Activated CD8-positive, alpha-beta T cell treated with anti-CD3 and anti-CD28 coated beads, Interleukin-2, amount 10 ng/mL, durations not matched to agents 7 days and 5 days (primary cell): Measurements from ENCODE around the gene DNAJC7. TPM values are rescaled to one million over a fixed set of nuclear protein-coding genes. Genes with fewer than 3 reads are reported as not detected.

Source experiments
- ATAC-seq: fragments of 150-1000 bp; cut with Tn5 transposase; one replicate; pipeline ENCODE4 v1.10.0; 2021; ENCODE audit warnings: moderate library complexity
- CTCF ChIA-PET: fragments of 350-600 bp; sonication (Branson Sonifier 250); formaldehyde crosslinking; loops from one replicate; lab custom pipeline; 2021; ENCODE audit warnings: antibody characterized with exemption; lab: Charles Lee
- POLR2A ChIA-PET: fragments of 350-600 bp; sonication (Branson Sonifier 250); formaldehyde crosslinking; loops from one replicate; lab custom pipeline; 2021; ENCODE audit warnings: antibody characterized with exemption; lab: Charles Lee
- DNase-seq: peaks from one replicate; pipeline ENCODE4 v3.0.0-alpha.2; 2020
- H3K27ac Mint-ChIP-seq: one replicate; pipeline ENCODE4 v1.8.0; 2021; ENCODE audit warnings: mild to moderate bottlenecking, mixed read lengths
- H3K27me3 Mint-ChIP-seq: one replicate; pipeline ENCODE4 v1.8.0; 2021; ENCODE audit warnings: low read depth, mixed read lengths
- H3K36me3 Mint-ChIP-seq: one replicate; pipeline ENCODE4 v1.8.0; 2021; ENCODE audit warnings: low read depth, mixed read lengths
- H3K4me1 Mint-ChIP-seq: one replicate; pipeline ENCODE4 v1.8.0; 2021; ENCODE audit warnings: low read depth, mixed read lengths
- H3K4me3 Mint-ChIP-seq: one replicate; pipeline ENCODE4 v1.8.0; 2021; ENCODE audit warnings: mild to moderate bottlenecking, mixed read lengths
- H3K9me3 Mint-ChIP-seq: one replicate; pipeline ENCODE4 v1.8.0; 2022; ENCODE audit warnings: mixed read lengths; ENCODE audit not compliant: insufficient read depth
- total RNA-seq, 2 experiments: library from RNA; stranded (reverse); gene quantifications; one replicate each; pipeline ENCODE4 v1.2.3, GENCODE V29; 2021

DNAJC7 gene
- total RNA-seq, 2 experiments from 2014 or later, result 86.1 to 99.8 TPM

DNA sequence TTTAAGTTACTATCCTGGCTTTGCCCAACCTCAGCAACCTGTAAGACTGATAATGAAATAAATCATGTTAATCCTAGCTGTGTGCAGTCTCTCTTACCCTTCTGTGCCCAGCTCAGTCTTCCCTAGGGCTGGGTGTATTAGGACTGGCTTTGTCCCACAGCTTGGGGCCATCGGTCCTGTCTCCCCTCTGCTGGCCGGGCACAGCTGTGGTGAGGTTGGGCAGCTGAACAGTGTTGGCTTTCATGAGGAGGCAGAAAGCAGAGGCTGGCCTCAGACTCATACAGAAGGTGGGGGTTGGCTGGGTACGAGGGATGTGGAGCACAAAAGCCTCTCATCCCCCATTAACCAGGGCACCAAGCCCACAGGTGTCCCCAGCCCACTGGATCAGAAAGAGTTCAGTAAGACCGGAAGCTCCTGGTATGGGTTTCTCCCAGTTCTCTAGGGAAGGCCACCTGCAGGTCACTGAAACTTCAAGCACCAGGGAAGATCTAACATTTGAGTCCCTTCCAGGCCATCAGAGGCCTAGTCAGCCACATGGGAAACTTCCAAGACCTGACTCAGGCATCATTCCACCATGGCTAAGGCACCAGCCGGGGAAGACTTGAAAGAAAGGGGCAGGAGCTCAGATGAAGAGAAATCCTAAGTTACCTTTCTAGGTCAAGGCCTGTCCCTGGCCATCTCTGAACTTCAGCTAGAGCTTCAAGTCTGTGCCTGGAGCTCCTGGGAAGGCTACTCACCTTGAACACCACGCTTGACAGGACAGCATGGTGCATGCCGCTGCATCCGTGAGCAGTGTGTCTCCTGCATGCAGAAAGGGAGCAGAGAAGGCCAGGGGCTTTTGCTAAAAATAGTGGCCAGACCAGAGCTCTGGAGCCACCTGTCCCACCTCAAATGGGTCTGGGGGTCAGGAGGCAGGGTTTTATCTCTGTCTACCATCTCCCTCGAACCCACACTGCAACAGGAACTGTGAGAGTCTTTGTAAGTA lies 41.8 kb downstream of the DNAJC7 start:
- CTCF ChIA-PET, result interaction anchor here (0.8 to 1.9 kb wide), 3 partner anchors 8 to 21 kb away, joined by 3 to 4 read pairs (median 3); no protein-coding TSS in a partner anchor
- H3K4me1 Mint-ChIP-seq, result peaks cover 4% of the 10 kb centered on the region
- peaks cover 68% of the 10 kb centered on the region for H3K36me3 Mint-ChIP-seq
- POLR2A ChIA-PET, result interaction anchor here (0.6 to 1.0 kb wide), 2 partner anchors 10 to 45 kb away, joined by 3 to 4 read pairs; partner anchors contain the start of gene ODAD4
- H3K27me3 Mint-ChIP-seq, result no peaks in the 10 kb centered on the region
- no peak overlapping the region for H3K4me3 Mint-ChIP-seq
- ATAC-seq, result no peak
- DNase-seq, result no peak
- H3K27ac Mint-ChIP-seq, result no peak overlapping the region
- no peaks in the 10 kb centered on the region for H3K9me3 Mint-ChIP-seq

DNA sequence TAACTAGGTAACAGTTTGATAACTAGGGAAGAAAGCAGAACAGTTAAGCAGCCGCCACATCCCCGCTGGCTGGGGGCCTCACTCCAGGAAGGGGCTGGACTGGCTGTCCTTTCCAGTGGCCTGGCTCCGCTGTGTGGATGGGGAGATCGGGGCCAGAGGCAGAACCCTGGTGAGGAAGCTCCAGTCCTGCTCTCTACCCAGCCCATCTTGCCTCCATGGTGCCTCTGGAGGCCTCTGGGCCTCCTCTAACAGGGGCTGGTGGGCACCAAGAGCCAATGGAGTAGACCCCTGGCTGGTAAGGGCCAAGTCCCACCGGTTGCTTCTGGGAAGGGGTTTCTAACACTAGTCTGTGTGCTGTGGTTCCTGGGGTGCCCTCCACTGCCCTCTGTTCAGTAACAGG lies 42.6 kb downstream of the DNAJC7 start:
- H3K4me1 Mint-ChIP-seq, result peaks cover 6% of the 10 kb centered on the region
- H3K36me3 Mint-ChIP-seq, result peaks cover 65% of the 10 kb centered on the region
- ChIA-PET CTCF (interaction anchor here (1.0 to 1.9 kb wide), 2 partner anchors 11 to 22 kb away, joined by 3 to 4 read pairs; no protein-coding TSS in a partner anchor), POLR2A (interaction anchor here (1.0 to 1.2 kb wide), 2 partner anchors 11 to 138 kb away, joined by 3 to 4 read pairs; partner anchors contain the start of gene DHX58)
- no peak overlapping the region for H3K27ac Mint-ChIP-seq
- H3K4me3 Mint-ChIP-seq, result no peak overlapping the region
- no peaks in the 10 kb centered on the region for H3K9me3 Mint-ChIP-seq
- DNase-seq, result no peak
- no peaks in the 10 kb centered on the region for H3K27me3 Mint-ChIP-seq
- ATAC-seq, result no peak

DNA sequence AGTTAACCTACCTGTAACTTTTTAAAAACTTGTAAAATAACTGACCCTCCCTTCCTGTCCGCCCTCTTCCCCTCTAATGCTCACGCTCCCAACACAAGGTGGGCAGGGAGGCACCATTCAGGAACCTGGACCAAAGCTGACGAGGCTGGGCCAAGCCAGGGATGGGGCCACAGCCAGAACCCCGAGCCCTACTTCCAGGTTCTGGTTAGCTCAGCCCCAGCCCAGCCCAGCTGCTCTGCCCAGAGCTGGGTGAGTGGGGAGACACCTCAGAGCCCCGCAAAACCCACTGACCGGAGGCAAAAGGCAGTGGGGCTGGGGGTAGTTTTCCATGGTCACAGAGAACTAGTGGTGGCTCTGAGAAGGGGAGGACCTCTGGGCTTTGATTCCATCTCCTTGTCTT lies 43.2 kb downstream of the DNAJC7 start:
- H3K4me1 Mint-ChIP-seq, result peaks cover 11% of the 10 kb centered on the region
- H3K36me3 Mint-ChIP-seq, result peaks cover 70% of the 10 kb centered on the region
- H3K27me3 Mint-ChIP-seq, result no peaks in the 10 kb centered on the region
- H3K4me3 Mint-ChIP-seq, result no peak overlapping the region
- no peak for DNase-seq
- no peak for ATAC-seq
- ChIA-PET POLR2A (interaction anchor here (1.0 to 1.2 kb wide), 2 partner anchors 12 to 139 kb away, joined by 3 to 4 read pairs; partner anchors contain the start of gene DHX58), CTCF (interaction anchor here (1.0 kb wide), 1 partner anchor 10 kb away, joined by 3 read pairs; no protein-coding TSS in a partner anchor)
- no peaks in the 10 kb centered on the region for H3K9me3 Mint-ChIP-seq
- H3K27ac Mint-ChIP-seq, result no peak overlapping the region

DNA sequence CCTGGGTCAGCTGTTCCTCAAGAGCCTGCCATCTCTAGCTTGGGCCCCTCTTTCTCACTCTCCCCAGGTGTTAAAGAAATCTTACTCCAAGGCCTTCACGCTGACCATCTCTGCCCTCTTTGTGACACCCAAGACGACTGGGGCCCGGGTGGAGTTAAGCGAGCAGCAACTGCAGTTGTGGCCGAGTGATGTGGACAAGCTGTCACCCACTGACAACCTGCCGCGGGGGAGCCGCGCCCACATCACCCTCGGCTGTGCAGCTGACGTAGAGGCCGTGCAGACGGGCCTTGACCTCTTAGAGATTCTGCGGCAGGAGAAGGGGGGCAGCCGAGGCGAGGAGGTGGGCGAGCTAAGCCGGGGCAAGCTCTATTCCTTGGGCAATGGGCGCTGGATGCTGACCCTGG lies 43.8 kb downstream of the DNAJC7 start:
- H3K36me3 Mint-ChIP-seq, result peaks cover 71% of the 10 kb centered on the region
- H3K4me1 Mint-ChIP-seq, result peaks cover 16% of the 10 kb centered on the region
- ATAC-seq (no peak), DNase-seq (no peak)
- peak overlapping the region; percentile 7 for H3K27ac Mint-ChIP-seq
- ChIA-PET POLR2A (interaction anchor here (0.7 to 2.2 kb wide), 4 partner anchors 8 to 140 kb away, joined by 3 to 6 read pairs (median 3); partner anchors contain the start of genes DHX58 and ODAD4), CTCF (interaction anchor here (1.9 kb wide), 1 partner anchor 10 kb away, joined by 6 read pairs; no protein-coding TSS in a partner anchor)
- H3K27me3 Mint-ChIP-seq, result no peaks in the 10 kb centered on the region
- no peaks in the 10 kb centered on the region for H3K9me3 Mint-ChIP-seq
- H3K4me3 Mint-ChIP-seq, result no peak overlapping the region

DNA sequence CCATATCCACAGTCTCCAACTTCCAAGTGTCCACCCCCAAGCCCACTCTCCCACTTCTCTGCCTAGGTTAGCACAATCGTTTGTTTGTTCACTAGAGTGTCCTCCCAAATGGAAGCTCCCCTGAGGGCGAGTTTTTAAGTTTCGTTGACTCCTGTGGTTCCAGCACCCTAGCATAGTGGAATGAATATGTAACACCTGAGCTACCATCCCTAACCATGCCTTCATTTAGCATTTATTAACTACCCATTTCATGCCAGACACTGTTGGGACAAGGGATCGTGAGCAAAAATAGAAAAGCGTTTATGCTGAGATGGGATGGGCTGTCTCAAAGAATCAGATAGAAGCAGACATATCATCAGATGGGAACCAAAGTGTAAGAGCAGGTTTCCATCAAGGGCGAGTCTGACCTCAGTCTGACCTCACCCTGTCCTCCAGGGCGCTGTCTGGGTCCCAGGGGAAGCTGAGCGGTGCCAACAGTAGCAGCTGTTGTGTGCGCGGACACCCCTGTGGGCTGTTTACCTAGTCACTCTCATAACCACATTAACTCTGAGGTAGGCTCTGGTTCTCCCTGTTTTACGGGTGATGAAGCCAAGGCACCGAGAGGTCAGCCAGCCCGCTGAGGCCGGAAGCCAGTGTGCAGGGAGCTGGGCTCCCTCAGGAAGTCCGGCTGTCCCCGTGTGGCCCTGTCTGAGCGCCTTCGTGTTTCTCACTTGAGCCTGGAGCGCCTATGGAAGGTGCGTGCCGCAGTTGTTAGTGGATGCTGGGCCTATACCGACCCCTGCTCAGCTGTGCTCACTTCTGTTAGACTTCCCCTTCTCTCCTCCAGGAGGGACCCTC lies 44.5 kb downstream of the DNAJC7 start:
- Mint-ChIP-seq H3K27me3 (no peaks in the 10 kb centered on the region), H3K4me3 (no peak overlapping the region), H3K27ac (no peak overlapping the region), H3K4me1 (peaks cover 22% of the 10 kb centered on the region), H3K36me3 (peaks cover 71% of the 10 kb centered on the region), H3K9me3 (no peaks in the 10 kb centered on the region)
- DNase-seq, result no peak
- ChIA-PET CTCF (interaction anchor here (1.9 kb wide), 1 partner anchor 9 kb away, joined by 6 read pairs; no protein-coding TSS in a partner anchor), POLR2A (interaction anchor here (0.6 to 2.2 kb wide), 4 partner anchors 9 to 98 kb away, joined by 3 to 6 read pairs (median 3); partner anchors contain the start of gene ODAD4)
- no peak for ATAC-seq

DNA sequence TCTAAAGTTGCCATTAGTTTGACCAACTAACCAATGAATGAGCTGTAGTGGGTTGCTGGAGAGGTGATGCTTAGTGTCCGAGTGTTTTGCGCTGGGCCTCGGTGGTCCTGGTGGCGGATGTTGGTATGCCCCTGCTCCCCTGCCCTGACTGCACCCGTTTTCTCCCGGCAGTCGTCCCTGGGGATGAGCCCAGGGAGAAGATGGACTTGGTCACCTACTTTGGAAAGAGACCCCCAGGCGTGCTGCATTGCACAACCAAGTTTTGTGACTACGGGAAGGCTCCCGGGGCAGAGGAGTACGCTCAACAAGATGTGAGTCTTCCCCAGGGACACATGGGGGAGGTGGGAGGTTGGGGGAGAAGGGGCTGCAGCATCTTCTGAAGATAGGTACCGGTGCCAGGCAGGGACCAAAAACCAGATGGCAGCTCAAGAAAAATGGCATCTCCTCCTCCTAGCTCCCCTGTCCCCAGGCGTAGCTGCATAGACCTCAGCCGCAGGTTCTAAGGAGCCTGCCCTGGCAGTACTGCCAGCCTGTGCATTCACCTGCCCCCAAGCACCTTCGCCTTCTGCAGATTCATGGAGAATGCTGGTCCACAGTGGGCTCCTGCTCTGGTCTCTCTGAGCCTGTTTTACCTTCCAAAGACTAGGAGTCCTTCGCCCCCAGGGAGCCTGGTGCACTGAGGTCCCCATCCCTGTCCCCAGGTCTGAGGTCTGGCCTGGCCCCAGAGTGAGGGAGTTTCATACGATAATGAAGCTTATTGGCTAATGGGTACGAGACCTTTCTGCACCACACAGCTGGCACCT lies 45.3 kb downstream of the DNAJC7 start:
- Mint-ChIP-seq H3K4me1 (peaks cover 28% of the 10 kb centered on the region), H3K27ac (no peak overlapping the region), H3K9me3 (no peaks in the 10 kb centered on the region), H3K27me3 (no peaks in the 10 kb centered on the region), H3K36me3 (peaks cover 65% of the 10 kb centered on the region), H3K4me3 (no peak overlapping the region)
- POLR2A ChIA-PET, result interaction anchor here (0.6 to 2.2 kb wide), 2 partner anchors 10 to 99 kb away, joined by 3 to 6 read pairs; no protein-coding TSS in a partner anchor
- CTCF ChIA-PET, result interaction anchor here (1.9 kb wide), 1 partner anchor 9 kb away, joined by 6 read pairs; no protein-coding TSS in a partner anchor
- ATAC-seq (no peak), DNase-seq (no peak)

DNA sequence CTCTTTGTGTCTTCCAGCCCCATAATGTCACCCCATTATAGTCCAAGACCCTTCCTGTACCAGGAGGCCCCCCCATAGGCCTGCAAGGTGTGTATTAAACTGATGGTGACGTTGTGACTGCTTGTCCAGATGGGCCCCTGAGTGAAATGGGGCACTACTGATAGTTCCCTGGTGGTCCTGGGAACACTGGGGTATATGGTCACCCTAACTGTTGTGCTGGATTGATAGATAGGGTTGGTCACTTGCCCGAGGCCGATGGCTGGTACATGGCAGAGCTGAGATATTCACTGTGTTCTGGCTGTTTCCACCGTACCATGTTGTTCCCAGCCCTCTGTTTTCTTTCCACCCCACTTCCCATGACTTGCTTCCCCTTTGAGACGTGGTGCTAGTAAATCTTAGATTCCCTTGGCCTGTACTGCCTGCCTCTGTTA lies 46.3 kb downstream of the DNAJC7 start:
- ChIA-PET POLR2A (no interaction called here), CTCF (no interaction called here)
- Mint-ChIP-seq H3K27me3 (no peaks in the 10 kb centered on the region), H3K4me1 (peaks cover 31% of the 10 kb centered on the region), H3K27ac (no peak overlapping the region), H3K9me3 (no peaks in the 10 kb centered on the region), H3K4me3 (no peak overlapping the region), H3K36me3 (peaks cover 56% of the 10 kb centered on the region)
- DNase-seq, result no peak
- ATAC-seq, result no peak

DNA sequence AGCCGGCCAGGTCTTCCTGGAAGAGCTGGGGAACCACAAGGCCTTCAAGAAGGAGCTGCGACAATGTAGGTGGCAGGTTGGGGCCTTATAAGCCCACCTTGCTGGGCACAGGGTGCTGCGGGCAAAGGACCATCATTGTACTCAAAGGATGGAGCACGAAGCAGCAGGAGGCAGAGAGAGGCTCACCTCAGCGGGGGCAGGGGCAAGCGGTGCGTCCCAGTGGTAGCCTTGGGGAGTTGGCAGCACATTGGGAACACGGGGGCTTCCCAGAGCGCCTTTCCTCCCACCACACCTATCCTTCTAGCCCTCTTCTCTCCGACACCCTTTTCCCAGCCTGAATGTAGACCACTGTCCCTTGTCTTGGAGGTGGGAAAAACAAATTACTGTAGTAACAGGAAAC lies 48.6 kb downstream of the DNAJC7 start:
- Mint-ChIP-seq H3K36me3 (peaks cover 44% of the 10 kb centered on the region), H3K27ac (peak overlapping the region; percentile 5), H3K9me3 (no peaks in the 10 kb centered on the region), H3K4me3 (no peak overlapping the region), H3K27me3 (no peaks in the 10 kb centered on the region), H3K4me1 (peaks cover 42% of the 10 kb centered on the region)
- ChIA-PET CTCF (no interaction called here), POLR2A (interaction anchor here (3.2 to 5.5 kb wide), 3 partner anchors 20 to 145 kb away, joined by 8 to 60 read pairs (median 41); partner anchors contain the start of genes DHX58 and DNAJC7)
- DNase-seq (no peak), ATAC-seq (no peak)

DNA sequence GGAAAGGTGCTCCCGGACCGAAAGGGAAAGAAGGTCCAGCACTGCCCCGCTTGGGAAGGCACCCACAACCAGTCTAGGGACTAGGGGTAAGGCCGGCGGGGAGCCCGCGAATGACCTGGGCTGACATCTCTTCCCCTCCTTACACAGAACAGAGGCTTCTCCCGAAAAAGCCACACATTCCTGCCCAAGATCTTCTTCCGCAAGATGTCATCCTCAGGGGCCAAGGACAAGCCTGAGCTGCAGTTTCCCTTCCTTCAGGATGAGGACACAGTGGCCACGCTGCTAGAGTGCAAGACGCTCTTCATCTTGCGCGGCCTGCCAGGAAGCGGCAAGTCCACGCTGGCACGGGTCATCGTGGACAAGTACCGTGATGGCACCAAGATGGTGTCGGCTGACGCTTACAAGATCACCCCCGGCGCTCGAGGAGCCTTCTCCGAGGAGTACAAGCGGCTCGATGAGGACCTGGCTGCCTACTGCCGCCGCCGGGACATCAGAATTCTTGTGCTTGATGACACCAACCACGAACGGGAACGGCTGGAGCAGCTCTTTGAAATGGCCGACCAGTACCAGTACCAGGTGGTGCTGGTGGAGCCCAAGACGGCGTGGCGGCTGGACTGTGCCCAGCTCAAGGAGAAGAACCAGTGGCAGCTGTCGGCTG lies 49.2 kb downstream of the DNAJC7 start:
- Mint-ChIP-seq H3K36me3 (peaks cover 38% of the 10 kb centered on the region), H3K27me3 (no peaks in the 10 kb centered on the region), H3K9me3 (no peaks in the 10 kb centered on the region), H3K27ac (peak overlapping the region; percentile 82), H3K4me1 (peaks cover 42% of the 10 kb centered on the region), H3K4me3 (peak overlapping the region; percentile 83)
- DNase-seq, result no peak
- ChIA-PET POLR2A (interaction anchor here (0.6 to 5.5 kb wide), 8 partner anchors 12 to 152 kb away, joined by 3 to 60 read pairs (median 8); partner anchors contain the start of genes DHX58, DNAJC7 and KAT2A), CTCF (interaction anchor here (0.8 to 3.1 kb wide), 3 partner anchors 8 to 157 kb away, joined by 3 to 16 read pairs (median 3); partner anchors contain the start of genes DNAJC7 and P3H4)
- ATAC-seq, result no peak
